Measurements from ENCODE around the gene NCKAP5L.

The NCKAP5L gene

GRCh38 chr12:49748800-49749199, 79.4 kb downstream of the NCKAP5L start:
- no peaks in the 10 kb centered on the region for H3K27me3 ChIP-seq (ENCODE audit: insufficient read depth, low read length)
- H3K4me3 ChIP-seq (ENCODE audit: low read depth, low read length), result no peak overlapping the region
- H3K27ac ChIP-seq (ENCODE audit: low read depth, low read length), result no peak overlapping the region
- H2AFZ ChIP-seq (ENCODE audit: low read length, unreplicated experiment), result no peak overlapping the region
- H3K4me1 ChIP-seq (ENCODE audit: control insufficient read depth, insufficient read depth, low read length, unreplicated experiment), result peaks cover 61% of the 10 kb centered on the region
- peaks cover 26% of the 10 kb centered on the region for H3K36me3 ChIP-seq (ENCODE audit: insufficient read depth, low read length)
- peaks cover 97% of the 10 kb centered on the region for H3K79me2 ChIP-seq (ENCODE audit: control insufficient read depth, insufficient read depth, low read length, unreplicated experiment)

- Histone ChIP-seq H3K4me1 (ENCODE audit: control insufficient read depth, insufficient read depth, low read length, unreplicated experiment) (peaks cover 62% of the 10 kb centered on the region), H3K4me3 (ENCODE audit: low read depth, low read length) (no peak overlapping the region), H3K27me3 (ENCODE audit: insufficient read depth, low read length) (no peaks in the 10 kb centered on the region), H3K79me2 (ENCODE audit: control insufficient read depth, insufficient read depth, low read length, unreplicated experiment) (peaks cover 98% of the 10 kb centered on the region), H3K36me3 (ENCODE audit: insufficient read depth, low read length) (peaks cover 22% of the 10 kb centered on the region), H2AFZ (ENCODE audit: low read length, unreplicated experiment) (no peak overlapping the region), H3K27ac (ENCODE audit: low read depth, low read length) (no peak overlapping the region)
Observed at GRCh38 chr12:49748306-49748705, 79.9 kb downstream of the NCKAP5L start.

- no peak overlapping the region for H3K27ac ChIP-seq (ENCODE audit: low read depth, low read length)
- peaks cover 76% of the 10 kb centered on the region for H3K79me2 ChIP-seq (ENCODE audit: control insufficient read depth, insufficient read depth, low read length, unreplicated experiment)
- peaks cover 11% of the 10 kb centered on the region; the same call in 1 of the 2 replicates for H3K36me3 ChIP-seq (ENCODE audit: insufficient read depth, low read length)
- H3K4me3 ChIP-seq (ENCODE audit: low read depth, low read length), result peak overlapping the region; percentile 47
- H3K4me1 ChIP-seq (ENCODE audit: control insufficient read depth, insufficient read depth, low read length, unreplicated experiment), result peaks cover 30% of the 10 kb centered on the region
- no peak overlapping the region for H2AFZ ChIP-seq (ENCODE audit: low read length, unreplicated experiment)
- no peaks in the 10 kb centered on the region for H3K27me3 ChIP-seq (ENCODE audit: insufficient read depth, low read length)
Observed at GRCh38 chr12:49744363-49744885, 83.8 kb downstream of the NCKAP5L start.

- H3K27ac ChIP-seq (ENCODE audit: low read depth, low read length), result peak overlapping the region; percentile 94
- H3K4me3 ChIP-seq (ENCODE audit: low read depth, low read length), result peak overlapping the region; percentile 98
- peaks cover 9% of the 10 kb centered on the region; the same call in 1 of the 2 replicates for H3K36me3 ChIP-seq (ENCODE audit: insufficient read depth, low read length)
- H3K27me3 ChIP-seq (ENCODE audit: insufficient read depth, low read length), result no peaks in the 10 kb centered on the region
- peaks cover 53% of the 10 kb centered on the region for H3K79me2 ChIP-seq (ENCODE audit: control insufficient read depth, insufficient read depth, low read length, unreplicated experiment)
- peaks cover 23% of the 10 kb centered on the region for H3K4me1 ChIP-seq (ENCODE audit: control insufficient read depth, insufficient read depth, low read length, unreplicated experiment)
- no peak overlapping the region for H2AFZ ChIP-seq (ENCODE audit: low read length, unreplicated experiment)
Observed at GRCh38 chr12:49741882-49742620, 86.2 kb downstream of the NCKAP5L start.
